ENCODE results near the gene CLCNKB.

GRCh38 chr1:16028237-16029002 lies 15.2 kb upstream of the CLCNKB start:
- TF ChIP-seq CTCF (IDR thresholded peaks at IDR 0.05) (no peak), POLR2A (IDR thresholded peaks at IDR 0.05) (no peak)
